HEK293 (cell line): ENCODE measurements around the gene GANAB.

ENCODE experiments used
- CTCF ChIP-seq: fragments of 450-650 bp; formaldehyde crosslinking; IDR thresholded peaks from 2 replicates; pipeline ENCODE4 v1.5.1; 2016; ENCODE audit warnings: missing biosample characterization, missing genetic modification characterization
- ZFP37 ChIP-seq: fragments of 450-650 bp; formaldehyde crosslinking; IDR thresholded peaks from 2 replicates; pipeline ENCODE4 v1.5.1; 2016; ENCODE audit warnings: missing biosample characterization, missing genetic modification characterization
- ZNF18 ChIP-seq: fragments of 450-650 bp; formaldehyde crosslinking; IDR thresholded peaks from 2 replicates; pipeline ENCODE4 v1.5.1; 2016; ENCODE audit warnings: missing biosample characterization, missing genetic modification characterization
- ZNF184 ChIP-seq: fragments of 450-650 bp; IDR thresholded peaks from 2 replicates; pipeline ENCODE4 v1.5.1; 2018; ENCODE audit warnings: missing biosample characterization, mild to moderate bottlenecking, missing genetic modification characterization
- ZNF335 ChIP-seq: fragments of 450-650 bp; formaldehyde crosslinking; conservative IDR thresholded peaks from 2 replicates; pipeline ENCODE4 v1.5.1; 2016; ENCODE audit warnings: missing biosample characterization, missing genetic modification characterization
- ZNF76 ChIP-seq: fragments of 450-650 bp; formaldehyde crosslinking; IDR thresholded peaks from 2 replicates; pipeline ENCODE4; 2016; ENCODE audit warnings: low read depth, missing biosample characterization, missing genetic modification characterization, borderline replicate concordance
- ZNF768 ChIP-seq: fragments of 450-650 bp; formaldehyde crosslinking; IDR thresholded peaks from 2 replicates; pipeline ENCODE4 v1.5.1; 2018; ENCODE audit warnings: missing biosample characterization, mild to moderate bottlenecking, missing genetic modification characterization

- TF ChIP-seq ZNF76 (tag by site-specific recombination), result no peak
- TF ChIP-seq ZNF18 (tag by site-specific recombination), result no peak
- TF ChIP-seq CTCF (tag by site-specific recombination), result no peak
- TF ChIP-seq ZNF184, result no peak
- TF ChIP-seq ZNF768 (tag by site-specific recombination), result no peak
- no peak for TF ChIP-seq ZNF335 (tag by site-specific recombination)
- no peak for TF ChIP-seq ZFP37
These were observed 3.1 kb upstream of the GANAB start for GRCh38 chr11:62649486-62649885.
